Smooth muscle cell of the brain vasculature (primary cell): ENCODE measurements around the gene ID4.
"Not testable (repeated sequence)": the region's sequence is repeated elsewhere in the genome, so short reads cannot be mapped to it uniquely, and the experiment has no call there.

Source experiments
- DNase-seq: peaks from one replicate; pipeline ENCODE4 v3.0.0-alpha.2; 2012; ENCODE audit warnings: low read depth, low spot score

Gene ID4

DNA sequence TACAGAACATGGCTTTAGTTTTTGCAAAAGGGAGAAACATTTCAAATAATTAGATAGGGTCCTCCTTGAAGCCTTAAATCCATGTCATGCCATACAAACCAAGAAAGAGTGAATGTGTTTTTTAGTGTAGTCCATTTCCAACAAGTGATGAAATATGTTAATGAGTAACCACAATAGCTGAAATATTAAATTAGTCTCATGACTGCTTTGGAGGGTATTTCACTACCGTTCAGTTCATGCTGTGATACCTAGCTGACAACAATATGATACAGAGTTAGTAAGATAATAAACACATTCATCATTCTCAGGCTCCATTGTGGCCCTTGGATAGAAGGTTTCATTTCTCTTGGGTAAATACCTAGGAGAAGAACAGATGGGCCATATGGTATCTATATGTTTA lies 5.8 kb upstream of the ID4 start:
- DNase-seq, result no peak

DNA sequence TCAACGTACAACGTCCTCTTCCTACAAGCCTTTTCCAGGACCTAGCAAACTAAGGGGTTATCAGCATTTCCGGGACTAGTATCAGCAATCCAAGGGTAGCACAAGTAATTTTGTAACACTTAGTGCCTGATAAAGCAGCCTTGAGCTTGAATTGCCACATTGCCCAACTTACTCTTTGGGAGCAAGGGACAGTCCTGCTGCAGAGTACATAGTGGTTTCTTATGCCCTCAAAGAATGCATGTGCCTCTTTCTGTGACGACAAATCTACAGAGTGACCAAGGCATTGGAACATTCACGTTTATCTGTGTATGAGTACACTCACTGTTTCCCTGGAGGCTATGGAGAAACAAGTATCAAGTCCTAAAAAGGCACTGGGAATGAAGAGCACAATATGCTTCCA lies 3.2 kb upstream of the ID4 start:
- no peak for DNase-seq

- no peak for DNase-seq
Observed at GRCh38 chr6:19834858-19835257, 2.3 kb upstream of the ID4 start.

DNA sequence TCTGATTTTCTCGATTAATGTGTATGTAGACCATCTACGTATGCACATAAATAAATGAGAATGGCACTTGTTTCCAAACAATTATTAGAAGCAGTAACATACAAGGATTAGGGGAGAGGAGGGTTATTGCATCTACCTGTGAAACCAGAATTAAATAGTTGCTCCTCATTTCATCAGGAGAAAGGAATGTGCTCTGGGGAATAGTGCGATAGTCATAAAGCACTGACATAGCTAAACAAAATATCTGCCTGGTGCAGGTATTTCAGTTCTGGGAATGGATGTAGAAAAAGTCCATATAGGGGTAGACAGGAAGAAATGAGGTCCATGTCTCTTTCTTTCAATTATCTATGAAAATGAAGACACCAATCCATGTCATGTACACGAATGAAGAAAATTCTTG lies 1.6 kb upstream of the ID4 start:
- DNase-seq, result no peak

GRCh38 chr6:19837511-19838441 lies 606 bp downstream of the ID4 start:
- DNase-seq, result no peak

- no peak for DNase-seq
Observed at GRCh38 chr6:19838442-19839236, 1.5 kb downstream of the ID4 start.

DNA sequence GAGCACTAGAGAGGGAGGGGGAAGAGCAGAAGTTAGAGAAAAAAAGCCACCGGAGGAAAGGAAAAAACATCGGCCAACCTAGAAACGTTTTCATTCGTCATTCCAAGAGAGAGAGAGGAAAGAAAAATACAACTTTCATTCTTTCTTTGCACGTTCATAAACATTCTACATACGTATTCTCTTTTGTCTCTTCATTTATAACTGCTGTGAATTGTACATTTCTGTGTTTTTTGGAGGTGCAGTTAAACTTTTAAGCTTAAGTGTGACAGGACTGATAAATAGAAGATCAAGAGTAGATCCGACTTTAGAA lies 2.0 kb downstream of the ID4 start:
- DNase-seq, result no peak

DNA sequence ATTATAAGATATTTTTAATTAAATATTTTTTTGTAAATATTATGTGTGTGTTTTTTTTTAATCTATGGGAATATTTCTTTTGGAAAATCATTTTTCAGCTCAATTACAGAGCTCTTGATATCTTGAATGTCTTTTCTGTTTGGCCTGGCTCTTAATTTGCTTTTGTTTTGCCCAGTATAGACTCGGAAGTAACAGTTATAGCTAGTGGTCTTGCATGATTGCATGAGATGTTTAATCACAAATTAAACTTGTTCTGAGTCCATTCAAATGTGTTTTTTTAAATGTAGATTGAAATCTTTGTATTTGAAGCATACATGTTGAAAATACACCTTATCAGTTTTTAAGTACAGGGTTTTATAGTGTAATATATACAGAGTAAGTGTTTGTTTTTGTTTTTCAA lies 2.6 kb downstream of the ID4 start:
- no peak for DNase-seq

GRCh38 chr6:19841181-19841580 lies 4.0 kb downstream of the ID4 start:
- DNase-seq, result no peak

DNA sequence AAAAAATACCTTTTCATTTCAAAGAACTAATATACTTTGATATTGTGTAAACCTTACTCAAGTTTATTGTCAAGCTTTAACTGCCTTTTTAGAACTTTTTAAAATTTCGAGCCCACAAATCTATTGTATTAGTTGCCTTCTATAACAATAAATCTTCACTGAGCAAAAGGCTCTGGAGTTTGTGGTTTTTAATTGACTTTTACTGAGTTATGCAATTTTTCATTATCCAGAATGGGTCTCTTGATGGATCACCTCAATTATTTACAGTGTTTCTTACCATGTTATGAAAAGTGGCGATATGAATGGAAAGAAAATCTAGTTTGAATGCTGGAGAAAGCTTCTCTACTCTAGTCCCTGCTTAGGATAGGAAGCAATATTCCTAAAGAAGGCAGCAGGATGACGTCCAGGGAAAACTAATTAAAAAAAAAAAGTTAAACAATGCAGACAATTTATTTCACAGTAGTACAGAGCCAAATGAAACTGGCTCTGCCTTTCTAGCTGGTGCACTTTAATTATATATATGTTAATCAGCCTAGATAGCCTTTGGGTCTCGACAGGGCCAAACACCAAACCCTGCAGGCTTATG lies 5.0 kb downstream of the ID4 start:
- no peak for DNase-seq

DNA sequence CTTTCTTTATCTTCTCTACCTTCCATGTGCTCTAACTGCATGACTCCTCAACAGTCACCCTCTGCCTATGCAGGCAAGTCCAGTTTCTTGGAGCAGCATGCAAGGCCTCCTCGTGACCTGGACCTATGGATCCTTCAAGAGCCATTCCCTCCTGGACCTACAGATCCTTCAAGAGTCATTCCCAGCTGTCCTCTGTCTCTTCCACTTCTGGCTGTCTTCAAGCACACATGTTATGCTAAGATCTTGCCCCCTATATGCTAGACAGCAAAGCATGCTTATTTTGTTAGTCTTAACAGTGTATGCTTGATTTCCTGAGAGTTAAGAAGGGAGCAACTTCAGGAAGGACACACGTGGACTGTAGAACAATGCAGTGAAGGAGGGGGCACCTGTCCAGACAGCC lies 7.5 kb downstream of the ID4 start:
- DNase-seq, result no peak

- DNase-seq, result no peak
Observed at GRCh38 chr6:19845266-19846041, 8.3 kb downstream of the ID4 start.

GRCh38 chr6:19848465-19849029 lies 11.4 kb downstream of the ID4 start:
- DNase-seq, result no peak

DNA sequence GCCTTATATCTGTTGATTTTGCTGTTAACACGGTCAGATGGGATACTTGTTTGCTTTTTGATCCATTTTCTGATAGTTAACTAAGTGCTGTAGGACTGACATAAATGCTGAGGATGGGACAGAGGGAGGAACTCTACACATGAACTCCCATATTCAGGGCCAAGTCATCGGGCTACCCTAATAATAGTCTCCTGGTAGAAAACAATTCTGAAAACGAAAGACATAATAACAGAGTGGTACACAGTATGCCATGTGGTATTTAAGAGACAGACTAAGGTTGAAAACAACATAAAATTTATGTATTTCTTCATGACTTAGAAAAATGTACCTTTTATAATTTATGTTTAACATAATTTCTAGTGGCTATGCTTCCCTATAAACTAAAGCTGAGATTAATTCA lies 12.0 kb downstream of the ID4 start:
- DNase-seq, result no peak

DNA sequence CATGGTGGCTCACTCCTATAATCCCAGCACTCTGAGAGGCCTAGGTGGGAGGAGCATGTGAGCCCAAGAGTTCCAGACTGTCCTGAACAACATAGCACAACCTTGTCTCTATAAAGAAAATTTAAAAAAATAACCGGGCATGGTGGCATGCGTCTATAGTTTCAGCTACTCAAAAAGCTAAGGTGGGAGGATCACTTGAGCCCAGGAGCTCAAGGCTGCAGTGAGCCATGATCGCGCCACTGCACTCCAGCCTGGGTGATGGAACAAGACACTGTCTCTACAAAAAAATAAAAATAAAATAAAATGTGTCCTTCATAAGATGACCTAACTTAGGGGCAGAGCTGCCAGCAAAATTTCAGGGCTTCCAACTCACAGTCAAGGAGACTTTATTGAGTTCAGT lies 12.6 kb downstream of the ID4 start:
- no peak for DNase-seq

DNA sequence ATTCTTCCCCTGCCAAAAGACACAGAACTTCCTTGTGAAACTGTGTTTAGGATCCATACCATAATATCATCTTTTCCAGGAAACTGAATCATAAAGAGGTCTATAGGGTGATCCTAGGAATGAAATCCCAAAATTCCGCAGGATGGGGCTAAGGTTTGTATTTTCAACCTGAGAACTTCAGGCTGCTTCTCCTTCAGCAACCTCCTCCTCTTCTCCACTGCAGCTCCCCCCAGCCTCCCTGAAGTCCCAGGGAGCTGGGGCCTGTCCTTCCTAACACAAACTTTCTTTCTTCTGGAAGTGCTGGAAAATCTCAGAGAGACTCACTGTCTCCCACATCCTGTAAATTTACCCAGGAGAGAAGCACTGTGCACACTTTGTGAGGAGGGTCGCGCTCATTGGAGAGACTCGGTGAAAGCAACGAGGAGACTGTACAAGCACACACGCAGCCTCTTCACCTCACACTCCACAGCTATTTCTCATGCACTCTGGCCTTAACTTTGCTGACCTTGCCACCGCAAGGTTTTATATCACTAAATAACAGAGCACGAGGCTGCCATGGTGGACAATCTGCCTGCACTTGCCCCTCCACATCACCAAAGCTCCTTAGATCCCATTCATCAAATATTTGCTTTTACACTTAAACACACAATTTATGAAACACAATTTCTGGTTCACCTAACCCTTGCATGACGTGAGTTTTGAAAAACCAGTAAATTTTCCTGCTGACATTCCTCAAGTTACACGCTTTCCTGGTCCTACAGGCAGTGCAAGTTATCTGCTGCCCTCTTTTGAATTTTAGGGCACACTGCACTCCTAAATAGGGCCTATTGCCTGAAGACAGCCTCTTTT lies 14.3 kb downstream of the ID4 start:
- DNase-seq, result no peak

DNA sequence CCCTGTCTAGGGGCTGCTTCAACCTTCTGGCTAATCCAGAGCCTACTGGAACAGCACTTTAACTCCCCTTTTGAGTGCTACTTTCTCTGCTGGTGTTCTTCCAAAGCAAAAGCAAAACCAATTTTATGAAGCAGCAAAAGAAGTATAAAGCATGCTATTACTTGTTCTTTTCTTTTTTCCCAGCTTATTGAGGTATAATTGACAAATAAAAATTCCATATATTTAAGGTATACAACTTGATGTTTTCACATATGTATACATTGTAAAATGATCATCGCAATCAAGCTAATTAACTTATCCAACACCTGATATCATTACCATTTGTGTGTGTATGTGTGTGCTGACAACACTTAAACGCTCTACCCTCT lies 14.9 kb downstream of the ID4 start:
- DNase-seq, result no peak

DNA sequence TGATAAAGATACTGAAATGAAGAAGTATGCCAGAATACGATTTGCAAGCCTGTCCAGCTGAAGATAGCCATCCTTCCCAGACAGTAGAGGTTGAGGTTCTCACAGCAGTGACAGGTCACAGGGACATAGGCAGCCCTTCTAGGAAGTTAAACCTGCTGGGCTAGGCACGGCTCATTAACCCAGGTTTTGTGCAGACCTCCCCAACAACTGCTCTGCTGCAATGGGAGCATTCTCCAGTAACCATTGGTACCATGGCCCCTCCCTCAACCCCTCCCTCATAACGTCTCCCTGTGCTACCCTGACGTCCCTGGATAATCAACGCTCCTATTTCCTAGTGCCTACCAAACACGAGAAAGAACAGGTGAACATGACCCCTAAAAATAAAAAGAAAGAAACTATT lies 15.8 kb downstream of the ID4 start:
- no peak for DNase-seq

DNA sequence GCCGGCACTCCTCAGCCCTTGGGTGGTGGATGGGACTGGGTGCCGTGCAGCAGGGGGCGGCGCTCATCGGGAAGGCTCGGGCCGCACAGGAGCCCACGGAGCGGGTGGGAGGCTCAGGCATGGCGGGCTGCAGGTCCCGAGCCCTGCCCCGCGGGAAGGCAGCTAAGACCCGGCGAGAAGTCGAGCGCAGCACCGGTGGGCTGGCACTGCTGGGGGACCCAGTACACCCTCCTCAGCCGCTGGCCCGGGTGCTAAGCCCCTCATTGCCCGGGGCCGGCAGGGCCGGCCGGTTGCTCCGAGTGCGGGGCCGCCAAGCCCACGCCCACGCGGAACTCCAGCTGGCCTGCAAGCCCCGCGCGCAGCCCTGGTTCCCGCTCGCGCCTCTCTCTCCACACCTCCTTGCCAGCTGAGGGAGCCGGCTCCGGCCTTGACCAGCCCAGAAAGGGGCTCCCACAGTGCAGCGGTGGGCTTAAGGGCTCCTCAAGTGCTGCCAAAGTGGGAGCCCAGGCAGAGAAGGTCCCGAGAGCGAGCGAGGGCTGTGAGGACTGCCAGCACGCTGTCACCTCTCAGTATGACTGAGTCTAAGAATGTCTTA lies 17.3 kb downstream of the ID4 start:
- DNase-seq, result not testable (repeated sequence)

DNA sequence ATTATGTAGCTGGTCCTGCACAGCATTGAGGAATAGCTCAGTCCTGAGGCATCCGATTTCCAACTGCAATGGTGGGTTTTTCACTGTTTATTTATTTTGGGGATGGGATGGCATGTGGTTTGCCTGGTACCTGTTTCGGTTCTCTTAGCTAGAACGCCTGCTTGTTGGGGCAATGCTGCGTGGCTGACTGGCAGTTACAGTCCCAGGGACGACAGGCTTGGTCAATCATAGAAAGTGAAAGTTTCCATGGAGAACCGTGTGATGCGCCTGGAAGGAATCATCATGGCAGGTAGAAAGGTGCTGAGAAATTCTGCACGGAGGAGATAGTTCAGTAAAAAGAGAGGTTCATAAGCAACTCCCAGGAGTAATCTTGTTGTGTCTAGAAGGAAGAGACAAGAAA lies 18.4 kb downstream of the ID4 start:
- no peak for DNase-seq
